GM19240 (cell line): ENCODE measurements around the gene POLR1B.
A peak's percentile ranks its signal among the peaks of the same experiment; 100 is the strongest.
"Not testable (repeated sequence)": the region's sequence is repeated elsewhere in the genome, so short reads cannot be mapped to it uniquely, and the experiment has no call there.

Source experiments
- DNase-seq: peaks from one replicate; pipeline ENCODE4 v3.0.0; 2011; ENCODE audit warnings: low spot score; ENCODE audit not compliant: insufficient read length

POLR1B gene

GRCh38 chr2:112601754-112602153 lies 59.5 kb downstream of the POLR1B start:
- DNase-seq: no peak

GRCh38 chr2:112602917-112603316 lies 60.7 kb downstream of the POLR1B start:
- DNase-seq: no peak

- DNase-seq: no peak
Observed at GRCh38 chr2:112603731-112604130, 61.5 kb downstream of the POLR1B start.

GRCh38 chr2:112604952-112605351 lies 62.7 kb downstream of the POLR1B start:
- DNase-seq: no peak

- DNase-seq: no peak
Observed at GRCh38 chr2:112605926-112606325, 63.7 kb downstream of the POLR1B start.

- DNase-seq: no peak
Observed at GRCh38 chr2:112606547-112606946, 64.3 kb downstream of the POLR1B start.

- DNase-seq: no peak
Observed at GRCh38 chr2:112607680-112608438, 65.6 kb downstream of the POLR1B start.

GRCh38 chr2:112609320-112609719 lies 67.1 kb downstream of the POLR1B start:
- not testable (repeated sequence) for DNase-seq

- not testable (repeated sequence) for DNase-seq
Observed at GRCh38 chr2:112612283-112612682, 70.0 kb downstream of the POLR1B start.

- DNase-seq: no peak
Observed at GRCh38 chr2:112614201-112614840, 72.1 kb downstream of the POLR1B start.

GRCh38 chr2:112615051-112615450 lies 72.8 kb downstream of the POLR1B start:
- no peak for DNase-seq

- DNase-seq: not testable (repeated sequence)
Observed at GRCh38 chr2:112615798-112616197, 73.5 kb downstream of the POLR1B start.

GRCh38 chr2:112618383-112618782 lies 76.1 kb downstream of the POLR1B start:
- no peak for DNase-seq

GRCh38 chr2:112621790-112622527 lies 79.7 kb downstream of the POLR1B start:
- no peak for DNase-seq

- DNase-seq: no peak
Observed at GRCh38 chr2:112622528-112622849, 80.2 kb downstream of the POLR1B start.

GRCh38 chr2:112623913-112624777 lies 81.9 kb downstream of the POLR1B start:
- DNase-seq: peak; percentile 30

GRCh38 chr2:112625474-112626114 lies 83.3 kb downstream of the POLR1B start:
- DNase-seq: no peak

- DNase-seq: peak; percentile 34
Observed at GRCh38 chr2:112626604-112627059, 84.4 kb downstream of the POLR1B start.
